ENCODE results near the gene CPEB4. TPM values are rescaled to one million over a fixed set of nuclear protein-coding genes. Genes with fewer than 3 reads are reported as not detected.

CPEB4 gene
- total RNA-seq, 1 donor from 2014 or later = 87.3 TPM

DNA sequence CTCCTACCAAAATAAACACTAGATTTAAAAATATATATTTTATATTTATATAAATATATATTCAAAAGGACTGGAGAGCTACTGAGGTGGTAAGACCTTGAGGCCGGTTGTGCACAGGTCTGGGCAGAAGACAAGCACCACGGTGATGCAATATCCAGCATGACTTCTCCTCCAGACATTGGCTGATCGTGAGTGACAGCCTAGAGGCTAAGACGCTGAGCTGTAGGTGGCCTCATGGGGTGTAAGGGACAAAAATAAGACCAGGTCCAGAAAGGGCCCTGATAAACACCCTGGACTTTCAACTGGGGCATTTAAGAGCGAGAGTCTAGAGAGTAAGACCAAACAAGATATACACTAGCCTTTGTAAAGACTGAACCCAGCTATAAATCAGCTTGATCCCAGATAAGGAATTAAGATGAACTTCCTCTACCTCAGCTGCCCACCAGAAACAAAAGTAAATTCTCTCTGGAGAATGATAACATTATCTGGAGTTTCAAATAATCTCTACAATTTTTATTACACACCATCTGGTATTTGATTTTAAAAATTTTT, 86.6 kb downstream of the CPEB4 start:
- DNase-seq = no peak

DNA sequence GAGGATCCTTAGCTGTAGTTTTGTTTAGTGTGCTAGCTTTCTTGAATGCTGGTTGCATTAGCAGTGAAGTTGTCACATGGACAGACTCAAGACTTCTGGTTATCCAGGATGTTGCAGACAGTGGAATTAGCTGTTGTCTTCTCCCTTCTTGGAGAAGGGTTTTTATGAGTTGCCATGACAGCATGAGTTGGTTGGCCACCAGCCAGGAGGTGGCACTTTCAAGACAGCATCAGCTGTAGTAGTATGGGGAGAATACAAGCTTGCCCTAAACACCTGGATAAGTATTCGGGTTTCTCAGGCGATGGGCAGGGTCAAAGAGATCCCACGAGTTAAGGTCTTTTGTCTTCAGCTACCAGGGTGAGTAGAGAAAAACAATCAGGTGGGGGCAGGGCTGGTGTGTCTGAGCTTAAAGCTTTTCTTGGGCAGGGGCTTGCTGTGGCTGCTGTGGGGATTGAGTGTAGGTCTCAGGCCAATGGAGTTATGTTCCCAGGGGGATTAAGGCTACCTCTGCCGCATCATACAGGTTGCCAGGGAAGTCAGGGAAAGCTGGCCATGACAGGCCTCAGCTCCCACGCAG, 93.1 kb downstream of the CPEB4 start:
- no peak for DNase-seq

DNA sequence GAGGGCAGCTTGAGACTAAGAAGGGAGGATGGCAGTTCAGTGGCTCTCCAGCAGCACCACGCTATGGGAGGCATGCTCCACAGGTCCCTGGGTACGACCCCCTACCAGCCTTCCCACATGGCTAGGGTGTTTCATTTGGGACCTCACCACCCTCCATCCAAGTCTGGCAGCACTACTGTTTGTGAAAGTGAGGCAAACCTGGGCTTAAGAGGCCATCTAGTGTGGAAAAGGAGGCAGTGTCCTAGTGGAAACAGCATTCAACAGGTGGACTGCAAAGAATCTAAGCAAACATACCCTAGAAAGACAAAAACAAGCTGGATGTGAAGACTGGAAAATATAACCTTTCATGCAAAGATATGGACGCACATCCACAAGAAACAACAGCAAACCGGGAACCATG, 96.1 kb downstream of the CPEB4 start:
- no peak for DNase-seq

DNA sequence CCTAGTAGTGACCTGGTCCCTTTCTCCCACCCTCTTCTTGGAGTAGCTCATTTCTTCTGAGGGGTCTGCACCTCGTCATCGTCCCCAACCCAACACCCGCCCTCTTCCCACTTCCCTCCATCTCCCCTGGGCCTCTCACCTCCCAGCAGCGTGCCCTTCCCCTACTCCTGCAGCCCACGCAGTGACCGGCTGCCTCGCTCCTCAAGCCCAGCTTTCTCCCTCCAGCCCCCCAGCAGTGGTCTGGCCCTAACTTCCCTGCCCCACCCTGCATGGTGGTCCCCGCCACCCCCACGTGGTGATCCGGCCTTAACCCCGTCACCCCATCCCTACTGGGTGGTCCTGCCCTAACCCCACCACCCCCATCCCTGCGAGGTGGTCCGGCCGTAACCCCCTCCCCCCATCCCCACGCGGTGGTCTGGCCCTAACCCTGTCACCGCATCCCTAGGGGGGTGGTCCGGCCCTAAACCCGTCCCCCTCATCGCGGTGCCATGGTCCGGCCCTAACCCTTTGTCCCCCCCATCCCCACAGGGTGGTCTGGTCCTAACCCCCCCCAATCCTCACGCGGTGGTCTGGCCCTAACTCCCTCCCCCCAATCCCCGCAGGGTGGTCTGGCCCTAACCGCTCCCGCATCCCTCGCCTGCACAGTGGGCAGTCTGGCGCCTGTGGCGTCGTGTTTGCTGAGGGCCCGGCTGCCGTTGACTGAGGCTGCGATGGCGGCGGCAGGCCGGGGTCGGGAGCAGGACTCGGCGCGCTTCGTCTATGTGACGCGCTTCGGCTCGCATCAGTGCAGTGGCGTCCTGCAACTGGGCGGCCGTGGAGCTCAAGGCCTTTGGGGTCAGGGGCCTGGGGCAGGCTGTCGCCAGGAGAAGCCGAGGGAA, 100.6 kb downstream of the CPEB4 start, which contains the start of gene C5orf47:
Gene C5orf47 (plus strand): TSS at position 617 of the 878 bp plus-strand sequence. CDS start 94 bp downstream, at position 711.
- DNase-seq = no peak

DNA sequence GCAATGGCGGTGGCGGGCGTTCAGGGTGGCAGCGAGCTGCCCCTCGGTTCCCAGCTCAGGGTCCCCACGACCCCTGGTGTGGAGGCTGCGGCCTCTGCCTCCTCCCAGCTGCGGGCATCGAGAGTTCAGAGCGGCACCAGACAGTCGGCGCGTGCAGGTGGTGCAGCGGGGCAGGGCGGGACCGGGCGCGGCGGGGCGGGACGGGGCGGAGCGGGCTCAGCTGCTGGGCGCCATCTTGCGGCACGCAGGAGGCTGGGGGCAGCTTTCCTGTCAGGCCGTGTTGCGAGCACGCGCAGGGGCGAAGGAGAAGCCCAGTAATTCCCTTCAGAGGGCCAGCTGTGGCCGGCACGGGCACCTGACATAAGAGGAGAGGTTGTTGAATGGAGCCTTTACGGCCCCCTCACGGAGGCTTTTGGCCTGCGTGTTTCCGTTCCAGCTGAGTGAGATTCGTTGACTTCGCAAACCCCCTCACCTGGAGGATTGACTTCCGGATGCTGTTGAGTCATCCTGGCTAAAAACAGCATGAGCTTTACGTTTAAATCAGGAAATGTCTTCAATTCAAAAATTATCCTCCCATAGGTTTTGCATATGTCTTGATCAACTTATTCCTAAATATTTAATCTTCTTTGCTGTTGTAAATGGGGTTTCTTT, 101.4 kb downstream of the CPEB4 start:
- no peak for DNase-seq

DNA sequence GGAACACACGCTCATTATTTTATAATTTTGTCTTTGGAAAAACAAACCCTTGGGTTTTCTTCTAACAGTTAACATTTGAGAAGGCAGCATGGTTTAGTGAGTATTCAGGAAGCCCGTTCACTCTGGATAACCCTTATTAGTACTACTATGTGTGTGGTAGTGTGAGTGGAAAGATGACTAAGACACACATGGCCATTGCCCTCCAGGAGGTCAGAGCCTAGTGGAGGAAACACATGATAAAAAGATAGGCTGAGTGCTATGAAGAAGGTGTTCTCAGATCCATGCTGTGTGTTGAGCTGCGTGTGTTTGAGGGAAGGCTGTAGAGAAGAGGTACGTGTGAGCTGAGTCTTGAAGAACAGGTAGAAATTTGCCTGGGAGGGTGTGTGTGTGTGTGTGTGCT, 109.2 kb downstream of the CPEB4 start:
- no peak for DNase-seq

DNA sequence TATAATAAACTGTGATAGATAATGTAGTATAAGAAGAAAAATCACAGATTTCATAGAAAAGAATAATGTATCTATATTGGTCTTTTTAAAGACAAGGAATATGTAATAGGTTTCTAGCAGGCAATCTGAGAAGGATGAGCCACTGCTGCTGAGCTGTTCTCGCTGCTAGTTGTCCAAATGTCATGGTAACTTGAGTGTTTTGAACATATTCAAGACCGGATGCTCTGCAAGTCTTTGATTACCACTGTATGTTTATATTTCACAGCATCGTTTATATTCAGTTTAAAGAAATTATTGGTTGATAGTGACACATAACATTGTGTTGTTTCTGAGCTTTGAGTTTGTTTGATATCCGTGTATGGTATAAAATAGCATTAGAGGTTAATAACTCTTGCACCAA, 110.4 kb downstream of the CPEB4 start:
- DNase-seq = no peak

DNA sequence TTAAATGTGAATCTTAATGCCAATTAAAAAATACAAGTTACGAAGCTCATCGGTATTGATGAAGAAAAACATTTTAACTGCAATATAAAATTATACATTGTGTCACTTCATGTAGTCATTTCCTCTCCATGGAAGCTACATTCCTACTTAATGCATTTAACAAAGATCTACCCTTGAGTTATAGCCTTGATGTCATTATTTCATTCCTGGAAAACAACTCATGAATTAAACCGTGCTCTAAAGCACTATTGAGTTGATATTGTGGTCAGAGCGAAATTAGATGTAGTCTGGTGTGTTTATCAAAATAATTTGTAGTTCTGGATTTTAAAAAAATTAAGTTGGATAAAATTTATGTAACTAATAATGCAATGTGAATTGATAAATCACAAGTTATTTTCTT, 111.9 kb downstream of the CPEB4 start:
- DNase-seq = no peak

DNA sequence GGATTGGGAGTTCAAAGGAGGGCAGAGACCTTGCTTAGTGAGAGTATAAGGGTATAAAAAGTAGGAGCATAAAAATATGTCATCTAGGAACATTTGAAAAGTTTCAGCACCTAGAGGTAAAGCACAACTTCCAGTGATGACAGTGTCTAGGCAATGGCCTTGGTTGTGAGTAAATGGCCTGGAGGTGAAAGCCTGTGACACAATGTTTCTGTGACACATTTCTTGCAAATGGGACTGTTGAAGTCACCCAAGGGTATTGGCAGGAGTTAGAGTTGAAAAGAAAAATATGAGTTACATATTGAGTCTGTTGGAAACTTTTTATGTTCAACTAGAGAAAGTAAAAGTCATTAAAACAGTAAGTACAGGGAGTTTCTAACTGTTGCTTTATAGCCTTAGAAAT, 115.6 kb downstream of the CPEB4 start:
- DNase-seq = no peak

DNA sequence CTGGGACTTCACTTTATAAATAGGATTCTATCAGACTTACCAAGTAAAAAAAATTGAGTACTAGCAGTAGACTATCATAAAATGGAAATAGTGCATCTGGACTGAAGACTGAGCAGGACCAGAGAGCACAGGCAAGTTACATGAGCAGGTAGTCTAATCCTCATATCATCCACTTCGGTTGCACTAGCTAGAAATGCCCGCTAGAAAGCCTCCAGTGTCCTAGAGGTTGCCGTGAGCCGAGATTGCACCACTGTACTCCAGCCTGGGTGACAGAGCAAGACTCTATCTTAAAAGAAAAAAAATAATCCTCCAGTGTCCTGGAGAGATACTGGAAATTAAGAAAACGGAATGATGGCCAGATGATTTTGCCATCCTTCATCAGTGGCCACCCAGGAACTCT, 120.8 kb downstream of the CPEB4 start:
- DNase-seq = no peak

DNA sequence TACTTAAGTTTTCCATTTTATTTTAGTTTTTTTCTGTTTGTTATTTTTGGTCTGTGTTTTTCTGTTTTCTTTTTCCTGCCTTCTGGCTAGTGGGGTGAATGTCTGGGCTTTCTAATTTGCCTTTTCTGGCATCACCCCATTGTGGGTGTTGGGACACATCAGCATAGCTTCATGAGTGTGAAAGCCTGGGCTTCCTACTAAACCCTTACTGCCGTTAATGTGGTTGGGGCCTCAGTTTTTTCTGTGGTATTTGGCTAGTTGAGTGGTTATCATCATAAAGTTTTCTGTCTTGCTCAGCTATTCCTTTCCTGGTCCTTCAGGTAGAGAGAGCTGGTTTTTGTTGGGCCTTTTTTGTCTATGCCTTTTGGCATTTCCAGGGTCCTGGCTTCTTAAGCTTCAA, 122.2 kb downstream of the CPEB4 start:
- DNase-seq = no peak

DNA sequence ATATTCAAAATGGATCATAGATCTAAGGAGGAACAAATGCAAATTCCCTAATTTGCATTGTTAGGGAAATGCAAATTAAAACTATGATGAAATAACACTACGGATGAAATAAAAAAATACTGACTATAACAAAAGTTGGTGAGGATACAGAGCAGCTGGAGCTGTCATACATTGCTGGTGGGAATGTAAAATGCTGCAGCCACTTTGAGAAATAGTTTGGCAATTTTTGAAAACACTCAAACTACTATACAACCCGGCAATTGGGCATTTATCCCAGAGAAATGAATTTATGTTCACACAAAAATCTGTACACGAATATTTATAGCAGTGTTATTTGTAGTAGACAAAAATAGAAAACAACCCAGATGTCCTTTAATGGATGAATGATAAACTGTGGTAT, 123.3 kb downstream of the CPEB4 start:
- no peak for DNase-seq

Other genes starting within 250 kb of the CPEB4 start
- 0.16 TPM for gene C5orf47, start 100.8 kb downstream of the CPEB4 start, total RNA-seq
- 565 TPM for gene NSG2, start 157.4 kb downstream of the CPEB4 start, total RNA-seq

Measured in occipital lobe (tissue), 2 donors.